ENCODE results near the gene C18orf54. TPM values are rescaled to one million over a fixed set of nuclear protein-coding genes. Genes with fewer than 3 reads are reported as not detected.
"Not testable (repeated sequence)": the region's sequence is repeated elsewhere in the genome, so short reads cannot be mapped to it uniquely, and the experiment has no call there.

Gene C18orf54
- total RNA-seq, 8 experiments from 2014 or later: 0.92 to 6.2 (median 2.9) TPM

- peaks cover 5 to 12% of the 10 kb centered on the region in 2 donors for H3K4me1 ChIP-seq (replicated peaks in 1 of 2)
- no peak overlapping the region for H3K27ac ChIP-seq
- in situ Hi-C loops (cut with MboI; ENCODE audit: low pct_unique_long_range_greater_than_20kb in 2 of 9, low sequenced_read_pairs in 9 of 9, unreplicated experiment in 9 of 9): no loop called here
- peak overlapping the region; percentile 53 to 70 (median 62) for H3K4me3 ChIP-seq
- 0 to 6% (median 1%) methylated on average over 2 to 19 of the region's 21 CpGs; no CpG with 5 or more reads in 1 of the 10 experiments for WGBS, 10 experiments
- peak in 6 of 8 experiments; percentile 10 to 35 (median 18) for ATAC-seq (replicated peaks in 6 of 8)
These were observed 862 bp downstream of the C18orf54 start for GRCh38 chr18:54358495-54359040.

GRCh38 chr18:54359233-54359632, 1.5 kb downstream of the C18orf54 start:
- no peak overlapping the region for H3K27ac ChIP-seq

DNA sequence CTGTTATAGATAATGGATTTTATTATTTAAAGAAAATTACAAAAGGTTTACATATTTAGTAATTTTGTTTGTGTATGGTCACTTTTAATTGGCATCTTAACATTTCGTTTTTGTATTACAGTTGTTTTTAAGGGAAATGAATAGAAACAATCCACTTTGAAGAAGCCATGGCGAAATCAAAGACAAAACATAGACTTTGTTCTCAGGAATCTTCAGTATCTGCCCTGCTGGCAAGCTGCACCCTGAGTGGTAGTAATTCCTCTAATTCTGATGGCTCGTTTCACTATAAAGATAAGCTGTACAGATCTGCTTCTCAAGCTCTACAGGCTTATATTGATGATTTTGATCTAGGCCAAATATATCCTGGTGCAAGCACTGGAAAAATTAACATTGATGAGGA, 2.7 kb downstream of the C18orf54 start:
- no peak for ATAC-seq (replicated peaks in 6 of 8)

More at GRCh38 chr18:54359233-54359632, 1.5 kb downstream of the C18orf54 start:
- in situ Hi-C loops (cut with MboI; ENCODE audit: low pct_unique_long_range_greater_than_20kb in 2 of 9, low sequenced_read_pairs in 9 of 9, unreplicated experiment in 9 of 9): no loop called here
- peaks cover 5 to 12% of the 10 kb centered on the region in 2 donors for H3K4me1 ChIP-seq (replicated peaks in 1 of 2)
- WGBS, 10 experiments: 0 to 72% (median 13%) methylated on average over 2 to 6 of the region's 6 CpGs
- ATAC-seq (replicated peaks in 6 of 8): no peak
- peak overlapping the region; percentile 53 to 70 (median 62) for H3K4me3 ChIP-seq

GRCh38 chr18:54378057-54378456, 20.4 kb downstream of the C18orf54 start:
- 94 to 100% (median 97%) methylated on average over 2 to 4 of the region's 4 CpGs; no CpG with 5 or more reads in 2 of the 10 experiments for WGBS, 10 experiments
- H3K4me1 ChIP-seq (replicated peaks in 1 of 2): peaks cover 0 to 6% of the 10 kb centered on the region in 2 donors
- in situ Hi-C loops (cut with MboI; ENCODE audit: low pct_unique_long_range_greater_than_20kb in 2 of 9, low sequenced_read_pairs in 9 of 9, unreplicated experiment in 9 of 9): no loop called here
- no peak overlapping the region for H3K27ac ChIP-seq
- H3K4me3 ChIP-seq: no peak overlapping the region
- no peak for ATAC-seq (replicated peaks in 6 of 8)

More for the DNA sequence above, 2.7 kb downstream of the C18orf54 start:
- in situ Hi-C loops (cut with MboI; ENCODE audit: low pct_unique_long_range_greater_than_20kb in 2 of 9, low sequenced_read_pairs in 9 of 9, unreplicated experiment in 9 of 9): no loop called here
- peaks cover 5 to 12% of the 10 kb centered on the region in 2 donors for H3K4me1 ChIP-seq (replicated peaks in 1 of 2)
- no peak overlapping the region for H3K4me3 ChIP-seq
- 66 to 100% (median 83%) methylated on average over 2 to 3 of the region's 3 CpGs; no CpG with 5 or more reads in 1 of the 10 experiments for WGBS, 10 experiments
- no peak overlapping the region for H3K27ac ChIP-seq

GRCh38 chr18:54381640-54382039, 23.9 kb downstream of the C18orf54 start:
- Histone ChIP-seq H3K4me3 (no peak overlapping the region), H3K27ac (no peak overlapping the region), H3K4me1 (replicated peaks in 1 of 2) (peaks cover 0 to 6% of the 10 kb centered on the region in 2 donors)
- WGBS, 10 experiments: 50 to 100% (median 90%) methylated on average over 1 to 2 of the region's 2 CpGs
- in situ Hi-C loops (cut with MboI; ENCODE audit: low pct_unique_long_range_greater_than_20kb in 2 of 9, low sequenced_read_pairs in 9 of 9, unreplicated experiment in 9 of 9): no loop called here
- no peak for ATAC-seq (replicated peaks in 6 of 8)

DNA sequence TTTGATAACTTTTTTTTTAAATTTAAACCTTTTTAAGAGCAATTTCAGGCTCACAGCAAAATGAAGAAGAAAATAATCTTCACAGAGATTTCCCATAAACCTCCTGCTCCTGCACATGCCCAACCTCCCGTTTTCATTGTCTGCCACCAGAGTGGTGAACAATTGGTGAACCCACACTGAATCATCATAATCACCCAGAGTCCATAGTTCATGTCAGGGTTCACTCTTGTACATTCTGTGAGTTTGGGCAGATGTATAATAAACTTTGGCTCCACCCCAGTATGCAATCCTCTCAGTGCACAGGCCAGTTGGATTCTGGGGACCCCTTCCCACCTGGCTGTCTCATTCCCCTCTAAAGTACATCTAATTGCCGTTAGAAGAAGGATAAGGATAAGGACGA, 24.4 kb downstream of the C18orf54 start:
- Histone ChIP-seq H3K4me1 (replicated peaks in 1 of 2) (peaks cover 0 to 6% of the 10 kb centered on the region in 2 donors), H3K4me3 (no peak overlapping the region), H3K27ac (no peak overlapping the region)
- ATAC-seq (replicated peaks in 6 of 8): no peak
- in situ Hi-C loops (cut with MboI; ENCODE audit: low pct_unique_long_range_greater_than_20kb in 2 of 9, low sequenced_read_pairs in 9 of 9, unreplicated experiment in 9 of 9): no loop called here
- 67 to 100% (median 89%) methylated on average over 1 to 3 of the region's 3 CpGs; no CpG with 5 or more reads in 2 of the 10 experiments for WGBS, 10 experiments

DNA sequence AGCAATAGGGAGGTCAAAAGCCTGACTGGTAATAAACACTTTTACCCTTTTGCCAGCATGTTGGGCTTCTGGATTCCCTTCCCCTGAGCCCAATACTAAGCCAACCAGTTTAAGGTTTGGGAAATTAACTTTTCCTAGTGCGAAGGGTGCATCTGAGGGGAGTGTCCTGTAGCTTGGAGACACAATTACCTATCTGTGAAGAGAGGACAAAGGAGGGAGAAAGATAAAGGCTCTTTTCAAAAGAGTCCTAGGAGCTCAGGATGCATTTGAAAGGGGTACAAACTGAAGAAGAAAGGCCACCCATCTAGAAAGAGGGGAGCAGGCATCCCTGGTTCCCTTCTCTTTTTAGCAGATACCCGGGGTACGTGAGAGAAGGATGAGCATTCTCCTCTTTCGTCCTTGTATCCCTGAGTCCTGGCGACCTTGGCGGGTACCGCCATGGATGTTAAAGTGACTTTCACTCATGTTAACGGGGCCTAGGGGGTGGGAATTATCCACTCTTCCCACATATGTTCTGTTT, 25.1 kb downstream of the C18orf54 start:
- Histone ChIP-seq H3K4me3 (no peak overlapping the region), H3K4me1 (replicated peaks in 1 of 2) (peaks cover 0 to 6% of the 10 kb centered on the region in 2 donors), H3K27ac (no peak overlapping the region)
- in situ Hi-C loops (cut with MboI; ENCODE audit: low pct_unique_long_range_greater_than_20kb in 2 of 9, low sequenced_read_pairs in 9 of 9, unreplicated experiment in 9 of 9): no loop called here
- WGBS, 10 experiments: 28 to 95% (median 67%) methylated on average over 1 to 8 of the region's 8 CpGs; no CpG with 5 or more reads in 3 of the 10 experiments
- no peak for ATAC-seq (replicated peaks in 6 of 8)

DNA sequence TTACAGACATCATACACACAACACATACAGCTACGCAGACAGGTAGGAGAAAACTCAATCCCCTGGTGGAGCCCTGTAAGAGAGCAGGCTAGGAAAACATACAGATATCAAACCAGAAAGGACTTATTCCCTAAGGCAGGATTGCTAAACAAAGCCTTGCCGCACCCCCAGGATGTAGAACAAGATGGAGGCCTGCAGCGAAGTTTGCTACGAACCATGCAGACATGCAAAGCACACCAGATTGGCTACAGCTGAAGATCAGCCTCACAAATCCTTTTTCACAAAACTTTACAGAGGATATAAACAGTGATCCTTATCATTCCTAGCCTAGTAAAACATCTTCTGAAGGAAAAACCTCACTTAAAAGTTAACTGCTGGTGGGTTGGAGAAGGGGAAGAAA, 28.3 kb downstream of the C18orf54 start:
- 63 to 100% (median 84%) methylated on average over 1 to 4 of the region's 4 CpGs; no CpG with 5 or more reads in 2 of the 10 experiments for WGBS, 10 experiments
- ATAC-seq (replicated peaks in 6 of 8): no peak

DNA sequence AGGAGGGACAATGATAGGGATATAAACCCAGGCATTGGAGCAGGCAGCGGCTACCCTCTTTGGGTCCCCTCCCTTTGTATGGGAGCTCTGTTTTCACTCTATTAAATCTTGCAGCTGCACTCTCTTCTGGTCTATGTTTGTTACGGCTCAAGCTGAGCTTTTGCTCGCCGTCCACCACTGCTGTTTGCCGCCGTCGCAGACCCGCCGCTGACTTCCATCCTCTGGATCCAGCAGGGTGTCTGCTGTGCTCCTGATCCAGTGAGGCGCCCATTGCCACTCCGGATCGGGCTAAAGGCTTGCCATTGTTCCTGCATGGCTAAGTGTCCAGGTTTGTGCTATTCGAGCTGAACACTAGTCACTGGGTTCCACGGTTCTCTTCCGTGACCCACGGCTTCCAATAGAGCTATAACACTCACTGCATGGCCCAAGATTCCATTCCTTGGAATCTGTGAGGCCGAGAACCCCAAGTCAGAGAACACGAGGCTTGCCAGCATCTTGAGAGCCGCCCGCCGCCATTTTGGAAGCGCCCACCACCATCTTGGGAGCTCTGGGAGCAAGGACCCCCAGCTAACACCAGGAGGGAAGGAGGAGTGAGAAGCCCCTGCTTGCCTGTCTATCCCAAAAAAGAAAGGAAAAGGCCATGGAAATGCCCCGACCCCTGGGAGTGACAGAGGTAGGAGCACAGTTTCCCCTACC, 29.2 kb downstream of the C18orf54 start:
- WGBS, 10 experiments: 61 to 100% (median 98%) methylated on average over 1 to 16 of the region's 23 CpGs
- H3K27ac ChIP-seq; H3K4me1 ChIP-seq (replicated peaks in 1 of 2); ATAC-seq (replicated peaks in 6 of 8); in situ Hi-C loops (cut with MboI; ENCODE audit: low pct_unique_long_range_greater_than_20kb in 2 of 9, low sequenced_read_pairs in 9 of 9, unreplicated experiment in 9 of 9); H3K4me3 ChIP-seq: not testable (repeated sequence)

More for the DNA sequence above, 28.3 kb downstream of the C18orf54 start:
- H3K4me3 ChIP-seq: no peak overlapping the region
- peaks cover 0 to 6% of the 10 kb centered on the region in 2 donors for H3K4me1 ChIP-seq (replicated peaks in 1 of 2)
- in situ Hi-C loops (cut with MboI; ENCODE audit: low pct_unique_long_range_greater_than_20kb in 2 of 9, low sequenced_read_pairs in 9 of 9, unreplicated experiment in 9 of 9): no loop called here
- no peak overlapping the region for H3K27ac ChIP-seq

GRCh38 chr18:54387631-54388030, 29.9 kb downstream of the C18orf54 start:
- no peak for ATAC-seq (replicated peaks in 6 of 8)
- no peak overlapping the region for H3K27ac ChIP-seq
- in situ Hi-C loops (cut with MboI; ENCODE audit: low pct_unique_long_range_greater_than_20kb in 2 of 9, low sequenced_read_pairs in 9 of 9, unreplicated experiment in 9 of 9): no loop called here
- H3K4me3 ChIP-seq: no peak overlapping the region
- WGBS, 10 experiments: 67 to 100% (median 93%) methylated on average over 1 to 3 of the region's 3 CpGs
- H3K4me1 ChIP-seq (replicated peaks in 1 of 2): peaks cover 4% of the 10 kb centered on the region in 2 donors

DNA sequence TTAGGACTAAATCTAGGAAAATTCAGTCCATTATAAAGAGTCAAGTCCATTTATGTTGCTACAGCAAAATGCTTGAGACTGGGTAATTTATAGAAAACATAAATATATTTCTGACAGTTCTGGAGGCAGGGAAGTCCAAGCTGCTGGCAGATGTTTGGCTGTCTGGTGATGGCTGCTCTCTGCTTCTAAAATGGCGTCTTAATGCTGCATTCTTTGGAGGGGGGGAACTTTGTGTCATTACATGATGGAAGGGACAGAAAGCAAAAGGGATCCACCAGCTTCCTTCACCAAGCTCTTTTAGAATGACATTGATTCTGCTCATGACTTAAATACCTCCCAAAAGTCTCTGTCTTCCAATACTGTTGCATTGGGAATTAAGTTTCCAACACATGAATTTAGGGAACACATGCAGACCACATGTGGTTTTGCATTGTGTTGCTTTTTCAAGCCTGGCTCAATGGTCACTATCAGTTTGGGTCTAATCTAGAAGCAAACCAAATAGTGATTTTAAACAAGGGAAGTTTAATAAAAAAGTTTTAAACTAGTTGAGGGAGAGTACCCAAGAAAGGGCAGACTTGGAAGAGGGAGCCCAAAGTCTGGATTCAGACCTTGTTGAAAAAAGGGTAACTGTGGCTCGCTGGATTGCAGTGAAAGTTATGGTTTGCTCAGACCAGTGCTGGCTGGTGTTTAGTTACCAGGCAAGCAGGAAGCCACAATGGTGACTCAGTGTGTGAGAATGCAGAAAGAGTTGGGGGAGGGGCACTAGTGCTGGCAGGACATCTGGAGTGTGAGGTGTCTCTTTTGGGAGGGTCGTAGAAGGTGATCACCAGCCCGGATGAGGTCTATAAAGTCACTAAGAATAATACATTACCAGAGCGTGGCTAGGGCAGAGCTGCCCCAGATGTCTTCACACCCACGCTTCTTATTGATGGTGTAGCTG, 30.8 kb downstream of the C18orf54 start:
- WGBS, 10 experiments: 0 to 100% (median 59%) methylated on average over 1 to 6 of the region's 6 CpGs
- H3K27ac ChIP-seq: no peak overlapping the region
- in situ Hi-C loops (cut with MboI; ENCODE audit: low pct_unique_long_range_greater_than_20kb in 2 of 9, low sequenced_read_pairs in 9 of 9, unreplicated experiment in 9 of 9): no loop called here
- H3K4me3 ChIP-seq: no peak overlapping the region
- peak in 7 of 8 experiments; percentile 31 to 92 (median 60) for ATAC-seq (replicated peaks in 6 of 8)
- peaks cover 0 to 4% of the 10 kb centered on the region in 2 donors for H3K4me1 ChIP-seq (replicated peaks in 1 of 2)

GRCh38 chr18:54389143-54389505, 31.4 kb downstream of the C18orf54 start:
- Histone ChIP-seq H3K4me3 (no peak overlapping the region), H3K4me1 (replicated peaks in 1 of 2) (peaks cover 0 to 4% of the 10 kb centered on the region in 2 donors), H3K27ac (no peak overlapping the region)
- in situ Hi-C loops (cut with MboI; ENCODE audit: low pct_unique_long_range_greater_than_20kb in 2 of 9, low sequenced_read_pairs in 9 of 9, unreplicated experiment in 9 of 9): no loop called here
- no peak for ATAC-seq (replicated peaks in 6 of 8)
- 0 to 100% (median 34%) methylated on average over 1 to 2 of the region's 2 CpGs; no CpG with 5 or more reads in 4 of the 10 experiments for WGBS, 10 experiments

Measured in motor neuron (in vitro differentiated cells).